ENCODE results near the gene BRD3.
A peak's percentile ranks its signal among the peaks of the same experiment; 100 is the strongest.
"Not testable (repeated sequence)": the region's sequence is repeated elsewhere in the genome, so short reads cannot be mapped to it uniquely, and the experiment has no call there.

BRD3 gene

GRCh38 chr9:134083451-134083850 lies 15.6 kb upstream of the BRD3 start:
- no peak for DNase-seq (ENCODE audit: insufficient read length)
- TF ChIP-seq POLR2A (IDR thresholded peaks at IDR 0.05; ENCODE audit: low read depth, low read length) (no peak), TAF1 (IDR thresholded peaks at IDR 0.05; ENCODE audit: borderline replicate concordance, low read depth, low read length) (no peak), POLR2AphosphoS5 (IDR thresholded peaks at IDR 0.05; ENCODE audit: low read depth, low read length) (no peak)
- no peak for FAIRE-seq

DNA sequence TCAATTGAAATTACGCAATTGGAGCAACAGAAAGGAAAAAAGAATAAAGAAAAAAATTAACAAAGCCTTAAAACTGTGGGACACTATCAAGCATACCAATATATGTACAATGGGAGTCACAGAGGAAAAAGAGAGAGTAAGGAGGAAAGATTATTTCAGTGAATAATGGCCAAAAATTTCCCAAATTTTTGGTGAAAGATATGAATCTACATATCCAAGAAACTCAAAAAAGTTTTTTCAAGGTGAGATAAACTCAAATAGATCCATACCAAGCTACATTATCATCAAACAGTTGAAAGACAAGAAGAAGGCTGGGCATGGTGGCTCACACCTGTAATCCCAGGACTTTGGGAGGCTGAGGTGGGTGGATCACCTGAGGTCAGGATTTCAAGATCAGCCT lies 8.8 kb upstream of the BRD3 start:
- FAIRE-seq (no peak), DNase-seq (ENCODE audit: insufficient read length) (no peak)
- TF ChIP-seq POLR2AphosphoS5 (IDR thresholded peaks at IDR 0.05; ENCODE audit: low read depth, low read length) (no peak), POLR2A (IDR thresholded peaks at IDR 0.05; ENCODE audit: low read depth, low read length) (no peak), TAF1 (IDR thresholded peaks at IDR 0.05; ENCODE audit: borderline replicate concordance, low read depth, low read length) (no peak)

DNA sequence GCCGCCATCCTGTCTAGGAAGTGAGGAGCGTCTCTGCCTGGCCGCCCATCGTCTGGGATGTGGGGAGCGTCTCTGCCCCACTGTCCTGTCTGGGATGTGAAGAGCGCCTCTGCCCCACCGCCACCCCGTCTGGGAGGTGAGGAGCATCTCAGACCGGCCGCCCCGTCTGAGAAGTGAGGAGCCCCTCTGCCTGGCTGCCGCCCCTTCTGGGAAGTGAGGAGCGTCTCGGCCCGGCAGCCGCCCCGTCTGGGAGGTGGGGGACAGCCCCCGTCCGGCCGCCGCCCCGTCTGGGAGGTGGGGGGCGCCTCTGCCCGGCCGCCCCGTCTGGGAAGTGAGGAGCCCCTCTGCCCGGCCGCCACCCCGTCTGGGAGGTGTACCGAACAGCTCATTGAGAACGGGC lies 7.9 kb upstream of the BRD3 start:
- not testable (repeated sequence) for DNase-seq (ENCODE audit: insufficient read length); FAIRE-seq

- no peak for DNase-seq (ENCODE audit: insufficient read length)
- no peak for TF ChIP-seq TAF1 (IDR thresholded peaks at IDR 0.05; ENCODE audit: borderline replicate concordance, low read depth, low read length)
- TF ChIP-seq POLR2A (IDR thresholded peaks at IDR 0.05; ENCODE audit: low read depth, low read length) = no peak
- no peak for TF ChIP-seq POLR2AphosphoS5 (IDR thresholded peaks at IDR 0.05; ENCODE audit: low read depth, low read length)
- FAIRE-seq = no peak
Measured at GRCh38 chr9:134073500-134073899, 5.7 kb upstream of the BRD3 start.

- not testable (repeated sequence) for FAIRE-seq; DNase-seq (ENCODE audit: insufficient read length)
Measured at GRCh38 chr9:134072683-134073082, 4.9 kb upstream of the BRD3 start.

- no peak for FAIRE-seq
Measured at GRCh38 chr9:134071149-134071548, 3.3 kb upstream of the BRD3 start.

DNA sequence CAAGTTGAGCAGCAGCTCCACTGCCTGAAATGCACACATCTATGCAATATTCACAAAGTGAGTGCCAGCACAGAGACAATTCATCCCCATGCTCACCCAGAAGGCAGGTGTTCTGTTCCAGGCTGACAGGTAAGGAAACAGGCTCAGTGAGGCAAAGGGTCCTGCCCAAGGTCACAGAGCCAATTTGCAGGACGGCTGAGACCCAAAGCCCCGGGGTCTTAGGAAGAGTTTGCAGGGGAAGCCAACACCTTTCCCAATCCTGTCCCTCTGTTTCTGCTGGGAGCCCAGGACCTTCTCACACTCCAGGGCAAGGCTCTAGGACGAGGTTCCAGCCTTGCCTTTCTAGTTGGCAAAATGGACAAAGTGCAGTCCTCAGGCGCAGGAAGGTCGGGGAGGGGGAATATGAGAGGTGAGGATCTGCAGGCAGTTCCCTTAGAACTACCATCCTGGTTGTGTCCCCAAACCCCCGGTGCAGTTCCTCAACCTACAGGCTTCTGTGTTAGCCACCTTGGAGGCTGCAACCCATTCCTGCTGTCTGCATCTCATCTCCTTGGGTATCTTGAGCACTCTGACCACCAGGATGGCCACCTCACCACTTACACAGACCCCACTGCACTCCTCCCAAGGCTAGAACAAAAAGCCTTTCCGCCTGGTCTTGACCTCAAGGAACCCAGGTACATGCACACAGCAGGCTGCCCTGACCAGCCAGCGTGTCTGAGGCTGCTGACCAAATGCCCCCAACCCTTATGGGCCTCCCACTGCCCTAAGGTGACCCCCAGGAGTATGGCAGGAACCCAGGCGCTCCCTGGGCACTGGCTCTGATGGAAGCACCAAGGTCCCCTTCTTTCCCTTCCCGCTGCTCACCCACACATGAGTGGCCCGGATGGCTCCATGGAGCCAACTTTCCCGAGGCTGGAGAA lies 1.9 kb upstream of the BRD3 start:
- no peak for TF ChIP-seq TAF1 (IDR thresholded peaks at IDR 0.05; ENCODE audit: borderline replicate concordance, low read depth, low read length)
- TF ChIP-seq POLR2AphosphoS5 (IDR thresholded peaks at IDR 0.05; ENCODE audit: low read depth, low read length) = no peak
- TF ChIP-seq POLR2A (IDR thresholded peaks at IDR 0.05; ENCODE audit: low read depth, low read length) = no peak
- DNase-seq (ENCODE audit: insufficient read length) = no peak
- no peak for FAIRE-seq

More at GRCh38 chr9:134071149-134071548, 3.3 kb upstream of the BRD3 start:
- TF ChIP-seq POLR2A (IDR thresholded peaks at IDR 0.05; ENCODE audit: low read depth, low read length) (no peak), TAF1 (IDR thresholded peaks at IDR 0.05; ENCODE audit: borderline replicate concordance, low read depth, low read length) (no peak), POLR2AphosphoS5 (IDR thresholded peaks at IDR 0.05; ENCODE audit: low read depth, low read length) (no peak)
- no peak for DNase-seq (ENCODE audit: insufficient read length)

DNA sequence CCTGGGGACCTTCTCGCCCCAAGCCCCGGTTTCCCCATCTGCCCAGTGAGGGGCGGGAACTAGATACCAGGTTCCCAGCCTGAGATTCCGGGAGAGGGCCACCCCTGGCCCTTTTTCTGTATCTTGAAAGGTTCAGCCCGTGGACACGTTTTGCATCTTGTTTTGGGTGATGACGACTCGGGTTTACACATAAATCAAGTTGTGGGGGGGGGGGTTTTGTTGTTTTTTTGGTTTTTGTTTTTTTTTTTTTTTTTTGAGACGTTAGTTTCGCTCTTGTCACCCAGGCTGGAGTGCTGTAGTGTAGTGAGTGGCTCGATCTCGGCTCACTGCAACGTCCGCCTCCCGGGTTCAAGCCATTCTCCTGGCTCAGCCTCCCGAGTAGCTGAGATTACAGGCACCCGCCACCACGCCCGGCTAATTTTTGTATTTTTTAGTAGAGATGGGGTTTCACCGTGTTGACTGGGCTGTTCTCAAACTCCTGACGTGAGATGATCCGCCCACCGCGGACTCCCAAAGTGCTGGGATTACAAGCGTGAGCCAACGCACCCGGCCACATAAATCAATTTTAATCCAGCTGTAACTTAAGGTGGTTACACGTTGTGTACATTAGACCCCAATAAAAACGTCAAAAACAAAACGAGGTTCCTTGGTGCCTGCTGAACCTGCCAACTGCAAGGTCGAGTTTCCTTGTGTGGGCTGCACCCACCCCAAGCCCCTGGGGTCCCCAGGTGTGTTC lies 1.1 kb upstream of the BRD3 start:
- no peak for DNase-seq (ENCODE audit: insufficient read length)
- TF ChIP-seq POLR2AphosphoS5 (IDR thresholded peaks at IDR 0.05; ENCODE audit: low read depth, low read length) (no peak), TAF1 (IDR thresholded peaks at IDR 0.05; ENCODE audit: borderline replicate concordance, low read depth, low read length) (no peak), POLR2A (IDR thresholded peaks at IDR 0.05; ENCODE audit: low read depth, low read length) (no peak)
- FAIRE-seq = no peak

DNA sequence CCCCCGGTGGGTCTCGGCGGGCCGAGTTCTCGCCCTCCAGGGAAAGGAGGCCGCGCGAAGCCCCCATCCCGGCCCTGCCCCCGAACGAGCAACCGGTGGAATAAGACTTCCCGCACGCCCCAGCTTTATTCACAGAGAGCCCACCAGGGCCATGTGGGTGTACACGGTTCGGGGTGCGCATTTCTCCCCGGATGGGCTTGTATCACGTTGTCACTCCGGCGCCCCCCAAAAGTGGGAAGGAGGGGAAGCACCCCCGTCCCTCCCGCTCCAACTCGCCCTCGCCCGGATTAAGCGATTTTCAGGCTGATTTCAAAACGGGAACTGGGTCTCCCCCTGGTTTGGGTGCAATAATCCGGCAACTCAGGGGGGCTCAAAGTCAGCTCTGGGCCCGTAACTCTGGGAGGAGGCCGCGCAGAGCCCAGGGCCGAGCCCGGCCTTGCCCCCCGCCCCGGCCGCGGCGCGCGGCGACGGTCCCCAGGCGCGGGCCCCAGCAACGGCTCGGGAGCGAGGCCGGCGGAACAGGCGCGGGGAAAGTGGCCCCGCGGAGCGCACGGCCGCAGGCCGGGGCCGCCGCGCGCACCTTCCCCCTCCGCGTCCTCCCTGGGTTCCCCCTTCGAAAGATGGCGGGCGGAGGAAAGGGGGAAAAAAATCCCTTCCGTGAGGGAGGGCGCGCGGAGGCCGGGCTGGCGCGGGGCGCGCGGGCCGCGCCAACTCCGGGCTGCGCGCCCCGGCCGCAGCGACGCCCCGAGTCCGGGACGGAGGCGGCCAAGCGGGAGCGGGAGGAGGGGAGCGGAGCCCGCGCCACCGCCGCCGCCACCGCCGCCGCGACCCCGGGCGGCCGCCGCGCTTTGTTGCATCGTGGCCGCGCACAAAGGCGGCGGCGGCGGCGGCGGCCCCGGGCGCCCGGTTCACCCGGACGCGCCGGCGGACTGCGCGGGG lies 644 bp downstream of the BRD3 start:
- no peak for TF ChIP-seq POLR2A (IDR thresholded peaks at IDR 0.05; ENCODE audit: low read depth, low read length)
- TF ChIP-seq TAF1 (IDR thresholded peaks at IDR 0.05; ENCODE audit: borderline replicate concordance, low read depth, low read length) = no peak
- no peak for TF ChIP-seq POLR2AphosphoS5 (IDR thresholded peaks at IDR 0.05; ENCODE audit: low read depth, low read length)
- FAIRE-seq = peak; percentile 5
- peak; percentile 41 for DNase-seq (ENCODE audit: insufficient read length)

- no peak for DNase-seq (ENCODE audit: insufficient read length)
- FAIRE-seq = no peak
- TF ChIP-seq POLR2AphosphoS5 (IDR thresholded peaks at IDR 0.05; ENCODE audit: low read depth, low read length) = no peak
- no peak for TF ChIP-seq POLR2A (IDR thresholded peaks at IDR 0.05; ENCODE audit: low read depth, low read length)
Measured at GRCh38 chr9:134066526-134066912, 1.3 kb downstream of the BRD3 start.

DNA sequence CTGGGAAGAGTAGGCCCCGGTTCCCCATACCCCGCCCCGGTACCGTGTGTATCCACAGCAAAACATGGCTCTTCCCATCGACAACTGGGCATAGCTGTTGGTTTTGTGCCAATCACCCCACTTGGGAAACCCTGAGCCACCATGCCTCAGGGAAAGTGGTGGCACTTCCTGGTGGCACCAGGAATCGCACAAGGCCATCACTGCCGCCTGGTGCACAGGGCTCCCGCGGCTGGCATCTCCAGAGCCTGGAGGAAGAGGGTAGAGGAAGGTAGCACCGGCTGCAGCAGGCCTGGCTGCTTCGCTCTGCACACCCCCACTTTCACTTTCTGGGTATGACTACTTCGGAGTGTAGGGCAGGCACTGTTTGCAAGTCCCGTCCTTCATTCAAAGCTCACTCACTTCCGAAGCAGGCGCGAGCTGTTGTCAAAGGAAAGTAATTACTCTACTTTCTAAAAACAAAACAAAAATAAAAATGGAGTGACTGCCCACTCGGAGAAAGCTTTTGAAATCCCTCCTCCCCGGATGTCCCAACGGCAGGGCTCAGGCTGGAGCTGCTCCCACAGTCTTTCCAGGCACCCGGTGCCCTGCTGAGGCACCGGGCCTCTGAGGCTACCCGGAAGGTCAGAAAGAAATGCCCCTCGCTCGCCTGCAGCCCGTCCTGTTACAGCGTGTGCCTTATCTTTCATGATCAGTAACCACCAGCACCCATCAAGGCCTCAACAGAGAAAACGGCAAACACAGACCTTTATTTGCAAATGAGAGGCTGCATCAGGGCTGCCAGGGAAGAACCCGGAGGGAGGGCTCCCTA lies 2.0 kb downstream of the BRD3 start:
- FAIRE-seq = peak; percentile 98
- TF ChIP-seq POLR2AphosphoS5 (IDR thresholded peaks at IDR 0.05; ENCODE audit: low read depth, low read length) (no peak), POLR2A (IDR thresholded peaks at IDR 0.05; ENCODE audit: low read depth, low read length) (peak; percentile 58), TAF1 (IDR thresholded peaks at IDR 0.05; ENCODE audit: borderline replicate concordance, low read depth, low read length) (peak; percentile 62; the same call in 1 of the 2 replicates)
- DNase-seq (ENCODE audit: insufficient read length) = peak; percentile 90

Data from GM12892 (cell line).